Activated gamma-delta T cell treated with anti-CD3 and anti-CD28 coated beads, Interleukin-2, amount 50 U/mL, for 16 hours (primary cell): ENCODE measurements around the gene UBC.
"Not testable (repeated sequence)": the region's sequence is repeated elsewhere in the genome, so short reads cannot be mapped to it uniquely, and the experiment has no call there.

Experiments used
- DNase-seq: peaks from one replicate; pipeline ENCODE4 v3.0.0-alpha.2; 2020; ENCODE audit warnings: low read depth

UBC gene

GRCh38 chr12:124884587-124885438 lies 29.6 kb downstream of the UBC start:
- DNase-seq = no peak

GRCh38 chr12:124883263-124884130 lies 31.0 kb downstream of the UBC start:
- no peak for DNase-seq

DNA sequence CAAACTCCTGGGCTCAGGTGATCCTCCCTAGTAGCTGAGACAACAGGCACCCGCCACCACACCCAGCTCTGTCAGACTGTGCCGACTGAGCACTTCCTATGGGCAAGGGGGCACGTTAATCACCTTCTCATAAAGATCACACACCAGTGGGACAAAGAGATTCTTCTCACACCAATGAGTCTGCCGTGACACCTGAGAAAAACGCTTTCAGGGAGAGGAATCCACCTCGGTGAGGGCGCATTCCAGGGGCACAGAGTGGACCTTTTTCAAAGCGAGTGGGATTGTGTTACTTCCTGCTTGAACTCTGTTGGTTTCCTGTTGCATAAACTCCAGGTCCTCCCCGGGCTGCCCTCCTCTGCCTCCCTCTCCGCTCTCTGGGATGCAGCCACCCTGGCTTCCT lies 33.3 kb downstream of the UBC start:
- DNase-seq = no peak

DNA sequence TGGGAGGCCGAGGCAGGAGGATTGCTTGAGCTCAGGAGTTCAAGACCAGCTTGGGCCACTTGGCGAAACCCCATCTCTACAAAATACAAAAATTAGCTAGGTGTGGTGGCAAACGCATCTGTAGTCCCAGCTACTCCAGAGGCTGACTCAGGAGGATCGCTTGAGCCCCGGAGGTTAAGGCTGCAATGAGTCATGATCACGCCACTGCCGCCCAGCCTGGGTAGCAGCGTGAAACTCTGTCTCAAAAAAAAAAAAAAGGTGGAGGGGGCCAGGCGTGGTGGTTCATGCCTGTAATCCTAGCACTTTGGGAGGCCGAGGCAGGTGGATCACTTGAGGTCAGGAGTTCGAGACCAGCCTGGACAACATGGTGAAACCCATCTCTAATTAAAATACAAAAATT lies 34.1 kb downstream of the UBC start:
- not testable (repeated sequence) for DNase-seq

DNA sequence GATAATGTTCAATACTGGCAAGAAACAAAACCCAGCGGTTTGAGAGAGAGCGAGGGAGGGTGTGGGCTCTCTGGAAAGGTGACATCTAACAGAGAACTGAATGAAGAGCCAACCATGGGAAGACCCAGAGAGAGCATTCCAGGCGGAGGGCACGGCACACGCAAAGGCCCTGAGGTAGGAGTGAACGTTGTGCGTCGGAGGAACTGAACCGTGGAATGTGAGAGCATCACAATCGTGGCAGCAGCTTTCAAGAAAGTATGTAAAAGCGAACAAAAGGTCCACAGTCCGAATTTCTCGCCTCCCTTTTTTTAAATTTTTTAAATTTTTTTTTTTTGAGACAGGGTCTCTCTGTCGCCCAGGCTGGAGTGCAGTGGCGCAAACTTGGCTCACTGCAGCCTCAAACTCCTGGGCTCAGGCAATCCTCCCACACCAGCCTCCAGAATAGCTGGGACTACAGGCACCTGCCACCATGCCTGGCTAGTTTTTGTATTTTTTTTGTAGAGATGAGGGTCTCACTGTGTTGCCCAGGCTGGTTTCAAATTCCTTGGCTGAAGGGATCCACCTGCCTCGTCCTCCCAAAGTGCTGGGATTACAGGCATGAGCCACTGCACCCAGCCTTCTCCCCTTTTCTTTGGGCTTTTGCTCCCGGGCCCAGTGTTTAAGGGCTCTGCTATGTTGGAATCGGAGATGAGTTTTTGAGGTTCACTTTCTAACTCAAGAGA lies 35.5 kb downstream of the UBC start:
- no peak for DNase-seq

DNA sequence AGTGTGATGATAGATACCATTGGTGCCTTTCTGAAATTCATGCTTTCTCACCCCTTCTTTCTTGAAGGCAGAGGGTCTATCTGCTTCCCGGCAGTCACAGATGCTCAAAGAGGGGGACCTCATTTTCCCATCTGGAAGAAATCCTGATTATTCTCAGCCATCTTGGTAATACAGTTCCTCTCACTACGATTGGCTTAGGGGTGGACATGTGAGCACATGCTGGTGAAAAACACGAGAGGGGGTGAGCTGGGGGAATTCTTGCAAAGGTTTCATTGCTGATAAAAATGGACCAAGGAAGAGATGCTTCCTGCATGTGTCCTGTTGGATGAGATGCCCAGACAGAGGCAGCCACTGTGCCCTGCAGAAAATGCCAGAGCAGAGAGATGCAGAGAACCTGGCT lies 37.0 kb downstream of the UBC start:
- DNase-seq = no peak

- no peak for DNase-seq
Observed at GRCh38 chr12:124876171-124876570, 38.3 kb downstream of the UBC start.

- no peak for DNase-seq
Observed at GRCh38 chr12:124875803-124876132, 38.7 kb downstream of the UBC start.

DNA sequence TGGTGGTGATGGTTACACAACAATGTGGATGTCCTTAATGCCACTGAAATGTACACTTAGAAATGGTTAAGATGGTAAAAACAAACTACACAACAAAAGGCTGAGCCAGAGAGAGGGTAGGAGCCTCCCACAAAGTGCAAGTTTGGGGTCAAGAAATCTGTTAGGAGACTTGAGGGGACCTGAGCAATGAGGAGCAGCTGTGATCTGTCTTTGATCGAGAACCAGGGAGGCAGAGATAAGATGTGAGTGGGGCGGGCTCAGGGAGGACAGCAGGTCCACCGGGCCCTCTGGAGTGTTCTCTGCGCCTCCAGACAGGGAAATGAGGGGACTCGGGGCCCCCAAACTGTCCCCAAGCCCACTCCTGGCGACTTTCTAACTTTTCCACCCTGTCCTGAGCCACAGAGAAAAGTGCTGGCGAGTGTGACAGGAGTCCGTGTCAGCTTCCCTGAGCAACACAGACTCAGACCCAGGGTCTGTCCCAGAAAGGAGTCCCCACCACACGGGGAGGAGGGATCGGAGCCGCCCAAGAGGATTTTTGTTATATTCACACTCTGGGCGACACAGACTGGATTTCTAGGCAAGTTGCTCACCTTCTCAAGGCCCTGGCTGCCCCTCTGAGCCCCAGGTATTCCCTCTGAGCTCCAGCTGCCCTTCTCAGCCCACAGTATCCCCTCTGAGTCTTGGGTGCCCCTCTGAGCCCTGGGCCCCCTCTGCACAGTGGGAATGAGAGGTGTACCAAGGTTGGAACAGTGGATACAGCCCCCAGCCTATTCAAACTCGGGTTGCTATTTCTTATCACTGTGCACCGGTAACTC lies 39.3 kb downstream of the UBC start:
- DNase-seq = no peak

DNA sequence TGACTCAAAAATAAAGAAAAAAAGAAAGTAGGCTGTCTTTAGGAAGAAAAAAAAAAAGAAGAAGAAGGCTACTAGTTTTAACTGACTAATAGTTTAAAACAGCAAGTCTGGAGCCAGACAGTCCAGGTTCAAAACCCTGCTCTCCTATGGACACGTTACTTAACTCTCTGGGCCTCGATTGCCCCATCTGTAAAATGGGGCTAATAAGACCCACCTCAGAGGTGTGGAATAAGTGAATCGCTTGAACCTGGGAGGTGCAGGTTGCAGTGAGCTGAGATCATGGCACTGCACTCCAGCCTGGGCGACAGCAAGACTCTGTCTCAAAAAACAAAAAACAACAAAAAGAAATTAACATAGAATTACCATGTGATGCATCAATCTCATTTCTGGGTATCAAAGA lies 40.3 kb downstream of the UBC start:
- no peak for DNase-seq

DNA sequence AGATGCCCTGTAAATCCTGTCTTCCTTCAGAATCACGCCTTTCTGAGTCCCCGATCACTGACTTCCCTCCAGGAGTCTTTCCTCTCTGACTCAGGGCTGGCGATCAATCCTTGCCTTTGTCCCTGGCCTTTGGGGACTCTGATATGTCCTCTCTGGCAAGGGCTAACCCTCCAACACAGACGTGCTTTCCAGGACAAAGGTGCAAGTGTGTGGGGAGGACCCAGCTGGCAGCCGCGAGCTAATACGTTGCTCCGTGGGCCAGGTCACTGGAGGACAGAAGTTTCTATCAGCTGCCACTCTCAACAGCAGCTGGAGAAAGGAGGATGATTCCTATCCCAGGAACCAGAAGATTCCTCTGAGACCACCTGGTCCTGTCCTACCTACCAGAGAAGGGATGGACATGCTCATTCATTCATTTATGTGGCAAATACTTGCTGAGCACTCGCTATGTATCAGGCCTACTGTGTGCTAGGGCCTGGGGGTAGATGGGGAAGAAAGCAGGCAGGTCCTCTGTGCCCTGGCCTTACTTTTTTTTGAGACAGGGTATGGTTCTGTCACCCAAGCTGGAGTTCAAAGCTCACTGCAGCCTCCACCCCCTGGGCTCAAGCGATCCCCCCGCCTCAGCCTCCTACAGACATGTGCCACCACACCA lies 42.3 kb downstream of the UBC start:
- no peak for DNase-seq

GRCh38 chr12:124871297-124871696 lies 43.2 kb downstream of the UBC start:
- no peak for DNase-seq

GRCh38 chr12:124870515-124870914 lies 43.9 kb downstream of the UBC start:
- no peak for DNase-seq

DNA sequence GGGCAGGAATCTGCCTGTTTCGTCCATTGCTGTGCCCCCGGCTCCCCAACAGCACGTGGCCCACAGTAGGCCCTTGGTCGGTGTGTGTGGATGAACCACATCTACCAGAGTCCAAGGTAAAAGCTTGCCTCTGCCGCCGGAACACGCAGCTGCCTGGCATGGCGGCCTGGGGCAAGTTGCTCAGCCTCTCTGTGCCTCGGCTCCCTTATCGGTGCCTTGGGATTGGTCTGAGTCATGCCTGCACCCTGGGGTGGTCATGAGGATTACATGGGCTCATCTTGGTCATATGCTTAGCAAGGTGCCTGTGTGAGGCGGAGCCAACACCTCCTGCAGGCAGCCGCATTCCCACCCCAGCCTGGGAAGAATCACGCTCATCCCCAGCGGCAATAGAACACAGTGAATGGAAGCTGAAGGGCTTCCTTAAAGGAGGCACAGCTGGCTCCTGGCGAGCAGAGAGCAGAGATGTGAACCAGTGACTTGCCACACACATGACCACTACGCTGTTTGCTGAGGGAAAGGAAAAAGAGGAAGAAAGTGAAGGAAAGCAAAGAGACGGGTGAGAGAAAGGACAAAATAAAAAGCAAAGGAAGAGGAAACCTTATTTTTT lies 45.3 kb downstream of the UBC start:
- no peak for DNase-seq

- no peak for DNase-seq
Observed at GRCh38 chr12:124868252-124869058, 46.0 kb downstream of the UBC start.

DNA sequence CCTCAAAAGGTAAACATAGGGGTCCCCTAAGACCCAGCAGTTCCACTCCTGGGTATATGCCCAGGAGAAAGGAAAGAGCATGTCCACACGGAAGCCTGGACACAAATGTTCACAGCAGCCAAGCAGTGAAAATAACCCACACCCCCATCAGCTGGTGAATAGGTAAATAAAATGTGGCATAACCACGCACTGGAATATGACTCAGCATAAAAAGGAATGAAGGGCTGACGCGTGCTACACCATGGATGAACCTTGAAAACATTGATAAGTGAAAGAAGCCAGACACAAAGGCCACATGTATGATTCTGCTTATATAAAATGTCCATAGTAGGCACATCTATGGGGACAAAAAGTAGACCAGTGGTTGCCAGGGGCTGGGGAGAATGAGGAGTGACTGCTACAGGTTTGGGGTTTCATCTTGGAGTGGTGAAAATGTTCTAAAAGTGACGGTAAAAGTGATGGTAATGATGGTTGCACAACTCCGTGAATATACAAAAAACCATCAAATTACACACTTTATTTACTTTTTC lies 47.0 kb downstream of the UBC start:
- no peak for DNase-seq

DNA sequence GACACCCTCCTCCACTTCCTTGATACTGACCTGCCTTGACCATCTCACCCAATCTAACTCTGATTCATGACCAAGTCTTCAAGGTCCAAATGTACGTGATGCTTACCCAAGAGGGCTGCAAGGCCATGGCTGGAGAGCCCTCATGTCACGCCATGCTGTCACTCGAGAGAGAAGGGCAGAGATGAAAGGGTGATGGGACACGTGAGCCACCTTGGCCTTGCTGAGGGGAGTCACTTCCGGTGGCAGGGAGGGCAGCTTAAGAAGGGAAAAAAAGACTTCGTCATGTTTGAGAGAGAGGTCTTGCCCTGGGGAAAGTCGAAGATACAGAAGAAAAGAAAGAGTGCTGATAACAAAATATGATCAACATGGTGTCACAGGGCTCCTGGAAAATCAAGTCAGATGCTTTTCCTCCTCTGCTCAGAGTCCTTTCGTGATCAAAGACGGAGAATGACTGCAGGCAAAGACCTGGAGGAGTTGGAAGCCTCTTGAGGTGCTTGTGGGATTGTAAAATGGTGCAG lies 47.5 kb downstream of the UBC start:
- no peak for DNase-seq

GRCh38 chr12:124866195-124866882 lies 48.1 kb downstream of the UBC start:
- DNase-seq = no peak

GRCh38 chr12:124865728-124866127 lies 48.7 kb downstream of the UBC start:
- no peak for DNase-seq
